Caco-2 (cell line): ENCODE results near the gene EPHX1. TPM values are rescaled to one million over a fixed set of nuclear protein-coding genes. Genes with fewer than 3 reads are reported as not detected.

Experiments used
- BruUV-seq: library from RNA; stranded (reverse); fragments of 400-500 nt; replicated peaks from 2 replicates; lab custom pipeline; 2021; lab: Mats Ljungman, UMichigan
- CTCF ChIA-PET: fragments of 300-600 bp; sonication (Branson Sonifier 250); formaldehyde crosslinking; loops from one replicate; lab custom pipeline; 2022; ENCODE audit warnings: antibody characterized with exemption; lab: Charles Lee
- POLR2A ChIA-PET: fragments of 300-600 bp; sonication (Branson Sonifier 250); formaldehyde crosslinking; loops from one replicate; lab custom pipeline; 2022; ENCODE audit warnings: antibody characterized with exemption; lab: Charles Lee
- DNase-seq, 2 experiments: peaks; one replicate each; pipeline versions ENCODE4 v3.0.0 to v3.0.0-alpha.2; 2020 to 2022
- H3K27me3 ChIP-seq: replicated peaks from 2 replicates; pipeline ENCODE4 v1.6.0; 2011; ENCODE audit warnings: low read length; ENCODE audit not compliant: control insufficient read depth, insufficient read depth
- H3K36me3 ChIP-seq: 2 replicates; pipeline ENCODE4 v1.5.1; 2011; ENCODE audit warnings: low read length; ENCODE audit not compliant: control insufficient read depth, insufficient read depth
- H3K4me1 ChIP-seq: fragments of 250-450 bp; sonication (Bioruptor Pico); 2 replicates; pipeline ENCODE4 v1.5.1; 2020; ENCODE audit warnings: mild to moderate bottlenecking
- H3K4me3 ChIP-seq: 2 replicates; pipeline ENCODE4 v1.5.1; 2011; ENCODE audit warnings: low read depth, mild to moderate bottlenecking, control low read depth, low read length
- H3K9me3 ChIP-seq: fragments of 250-450 bp; sonication (Bioruptor Pico); 2 replicates; pipeline ENCODE4 v1.5.1; 2020; ENCODE audit warnings: mild to moderate bottlenecking, moderate library complexity
- H3K27ac Mint-ChIP-seq: one replicate; pipeline ENCODE4 v1.8.0; 2022; ENCODE audit warnings: mixed read lengths; ENCODE audit not compliant: unreplicated experiment
- H3K27me3 Mint-ChIP-seq: one replicate; pipeline ENCODE4 v1.8.0; 2022; ENCODE audit warnings: mixed read lengths; ENCODE audit not compliant: insufficient read depth, unreplicated experiment
- H3K36me3 Mint-ChIP-seq: one replicate; pipeline ENCODE4 v1.8.0; 2022; ENCODE audit warnings: mild to moderate bottlenecking, mixed read lengths; ENCODE audit not compliant: insufficient read depth, unreplicated experiment
- H3K4me1 Mint-ChIP-seq: one replicate; pipeline ENCODE4 v1.8.0; 2022; ENCODE audit warnings: low read depth, mixed read lengths; ENCODE audit not compliant: unreplicated experiment
- H3K4me3 Mint-ChIP-seq: one replicate; pipeline ENCODE4 v1.8.0; 2022; ENCODE audit warnings: mild to moderate bottlenecking, moderate library complexity, mixed read lengths; ENCODE audit not compliant: unreplicated experiment
- H3K9me3 Mint-ChIP-seq: one replicate; pipeline ENCODE4 v1.8.0; 2022; ENCODE audit warnings: mixed read lengths; ENCODE audit not compliant: unreplicated experiment
- CTCF ChIP-seq, 2 experiments: fragments of 200-600 bp in 1 of 2; IDR thresholded peaks; 1 replicate in 1 of 2; 2 replicates in 1 of 2; pipeline versions ENCODE4 v1.5.1 to v1.8.0; 2011 to 2022; ENCODE audit warnings: antibody characterized with exemption in 1 of 2, control low read depth in 1 of 2, inconsistent platforms in 1 of 2, low read depth in 1 of 2, low read length in 1 of 2, mild to moderate bottlenecking in 1 of 2, moderate library complexity in 1 of 2; ENCODE audit not compliant: insufficient read depth in 1 of 2, severe bottlenecking in 1 of 2, unreplicated experiment in 1 of 2
- intact Hi-C: fragments of 100-400 bp; cut with micrococcal nuclease; formaldehyde crosslinking; loops from one replicate; pipeline ENCODE4 v1.10.0; 2022; ENCODE audit not compliant: unreplicated experiment
- total RNA-seq: library from RNA; stranded (reverse); gene quantifications from 2 replicates; pipeline ENCODE4 v1.2.3, GENCODE V29; 2022

The EPHX1 gene
- total RNA-seq, 1 experiment from 2014 or later, result 88.5 TPM

DNA sequence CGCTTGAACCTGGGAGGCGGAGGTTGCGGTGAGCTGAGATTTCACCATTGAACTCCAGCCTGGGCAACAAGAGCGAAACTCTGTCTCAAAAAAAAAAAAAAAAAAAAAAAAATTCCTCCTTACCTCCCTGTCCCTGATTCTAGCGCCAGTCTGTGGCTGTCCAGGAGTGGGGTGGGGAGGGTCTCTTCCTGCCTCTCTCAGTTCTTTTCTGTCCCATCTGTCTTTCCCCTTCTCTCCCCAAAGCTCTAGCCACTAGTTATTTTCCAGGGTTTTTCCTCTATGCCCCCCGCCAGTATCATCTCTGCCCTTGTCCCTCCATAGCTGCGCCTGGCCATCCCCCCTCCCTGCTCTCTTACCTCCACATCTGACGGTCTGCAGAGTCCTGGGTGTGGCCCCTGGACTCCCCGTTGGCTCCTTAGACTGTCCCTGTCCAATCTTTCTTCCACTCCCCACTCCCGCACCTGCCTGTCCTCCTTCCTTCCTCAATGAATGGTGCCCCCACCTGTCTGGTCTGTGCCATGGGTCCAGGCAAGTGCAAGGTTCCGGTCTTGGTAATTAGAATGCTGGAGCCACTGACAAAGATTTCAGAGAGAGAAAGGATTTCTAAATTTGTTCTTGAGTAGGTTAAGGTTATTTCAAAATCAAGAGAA, 73.8 kb downstream of the EPHX1 start:
- H3K4me1 Mint-ChIP-seq, result peaks cover 11% of the 10 kb centered on the region
- DNase-seq, result peak in 1 of 2 experiments; percentile 13
- no peaks in the 10 kb centered on the region for H3K9me3 Mint-ChIP-seq
- H3K4me3 Mint-ChIP-seq, result peak overlapping the region; percentile 95
- peak overlapping the region; percentile 91 for H3K4me3 ChIP-seq
- H3K27me3 Mint-ChIP-seq, result no peaks in the 10 kb centered on the region
- H3K4me1 ChIP-seq, result peaks cover 19% of the 10 kb centered on the region
- TF ChIP-seq CTCF (IDR thresholded peaks at IDR 0.05; ENCODE audit: insufficient read depth in 1 of 2, low read depth in 1 of 2, low read length in 1 of 2, severe bottlenecking in 1 of 2, unreplicated experiment in 1 of 2), result no peak
- ChIA-PET CTCF (interaction anchor here (0.7 to 2.8 kb wide), 7 partner anchors 10 to 442 kb away, joined by 3 to 13 read pairs (median 6); partner anchors contain the start of genes PYCR2 and SRP9), POLR2A (interaction anchor here (0.6 to 2.7 kb wide), 2 partner anchors 40 to 104 kb away, joined by 7 to 33 read pairs; partner anchors contain the start of gene PYCR2)
- TSS peak; percentile 55 for BruUV-seq
- intact Hi-C loops, result no loop called here
- H3K9me3 ChIP-seq, result no peaks in the 10 kb centered on the region
- no peaks in the 10 kb centered on the region for H3K27me3 ChIP-seq
- no peaks in the 10 kb centered on the region for H3K36me3 ChIP-seq
- H3K27ac Mint-ChIP-seq, result peak overlapping the region; percentile 91
- H3K36me3 Mint-ChIP-seq, result peaks cover 7% of the 10 kb centered on the region

- POLR2A ChIA-PET, result no interaction called here
- H3K36me3 Mint-ChIP-seq, result peaks cover 6% of the 10 kb centered on the region
- no peak overlapping the region for H3K27ac Mint-ChIP-seq
- H3K36me3 ChIP-seq, result no peaks in the 10 kb centered on the region
- no peak for TF ChIP-seq CTCF (IDR thresholded peaks at IDR 0.05; ENCODE audit: insufficient read depth in 1 of 2, low read depth in 1 of 2, low read length in 1 of 2, severe bottlenecking in 1 of 2, unreplicated experiment in 1 of 2)
- no peaks in the 10 kb centered on the region for H3K9me3 Mint-ChIP-seq
- H3K4me1 ChIP-seq, result peaks cover 18% of the 10 kb centered on the region
- no peak for DNase-seq
- peaks cover 10% of the 10 kb centered on the region for H3K4me1 Mint-ChIP-seq
- BruUV-seq, result no TSS peak
- H3K27me3 ChIP-seq, result no peaks in the 10 kb centered on the region
- intact Hi-C loops, result no loop called here
- no peaks in the 10 kb centered on the region for H3K27me3 Mint-ChIP-seq
- no peak overlapping the region for H3K4me3 Mint-ChIP-seq
- no peaks in the 10 kb centered on the region for H3K9me3 ChIP-seq
- CTCF ChIA-PET, result no interaction called here
- H3K4me3 ChIP-seq, result no peak overlapping the region
Measured at GRCh38 chr1:225885336-225885735, 75.4 kb downstream of the EPHX1 start.

DNA sequence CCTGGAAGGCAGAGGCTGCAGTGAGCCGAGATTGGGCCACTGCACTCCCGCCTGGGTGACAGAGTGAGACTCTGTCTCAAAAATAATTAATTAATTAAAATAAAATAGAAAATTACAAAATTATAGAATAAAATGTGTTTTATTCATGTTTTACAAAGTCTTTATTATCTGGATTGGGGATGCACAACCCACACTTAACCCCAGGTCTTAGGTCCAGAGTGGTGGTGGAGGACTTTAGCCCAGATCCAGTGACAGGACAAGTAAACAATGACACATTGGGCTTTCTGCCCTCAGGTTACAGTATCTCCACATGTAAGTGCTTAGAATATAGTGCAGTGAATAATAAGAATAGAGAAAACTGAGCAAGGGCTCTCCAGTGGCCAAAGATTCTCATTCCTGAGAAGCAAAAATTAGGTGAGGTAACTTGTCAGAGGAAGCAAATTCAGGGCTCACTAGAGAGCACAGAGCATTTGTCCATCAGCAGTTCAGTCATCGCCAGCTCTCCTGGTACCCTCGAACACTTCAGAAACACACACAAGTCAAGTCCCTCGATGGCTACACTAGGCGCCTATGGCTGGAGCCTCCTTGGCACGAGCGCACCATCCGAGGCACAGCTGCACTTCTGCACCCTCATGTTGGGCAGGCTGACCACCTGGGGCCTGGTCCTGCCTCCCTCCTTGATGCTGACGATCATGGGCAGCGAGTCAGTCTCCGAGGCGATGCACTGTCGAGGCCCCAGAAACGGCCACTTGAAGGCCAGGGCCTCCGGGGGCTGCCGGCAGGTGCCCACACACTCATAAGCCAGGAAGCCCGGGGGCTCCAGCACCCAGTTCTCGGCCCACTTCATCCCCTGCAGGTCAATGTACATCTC, 76.5 kb downstream of the EPHX1 start:
- no peaks in the 10 kb centered on the region for H3K27me3 ChIP-seq
- Mint-ChIP-seq H3K36me3 (peaks cover 6% of the 10 kb centered on the region), H3K4me1 (peaks cover 10% of the 10 kb centered on the region), H3K9me3 (no peaks in the 10 kb centered on the region), H3K27ac (no peak overlapping the region), H3K4me3 (no peak overlapping the region), H3K27me3 (no peaks in the 10 kb centered on the region)
- no peaks in the 10 kb centered on the region for H3K36me3 ChIP-seq
- no peak overlapping the region for H3K4me3 ChIP-seq
- H3K4me1 ChIP-seq, result peaks cover 15% of the 10 kb centered on the region; the same call in 1 of the 2 replicates
- H3K9me3 ChIP-seq, result no peaks in the 10 kb centered on the region
- CTCF ChIA-PET, result no interaction called here
- DNase-seq, result no peak
- POLR2A ChIA-PET, result no interaction called here
- no TSS peak for BruUV-seq
- no peak for TF ChIP-seq CTCF (IDR thresholded peaks at IDR 0.05; ENCODE audit: insufficient read depth in 1 of 2, low read depth in 1 of 2, low read length in 1 of 2, severe bottlenecking in 1 of 2, unreplicated experiment in 1 of 2)
- intact Hi-C loops, result no loop called here
